ENCODE data around the gene SLC12A8.

Gene SLC12A8

DNA sequence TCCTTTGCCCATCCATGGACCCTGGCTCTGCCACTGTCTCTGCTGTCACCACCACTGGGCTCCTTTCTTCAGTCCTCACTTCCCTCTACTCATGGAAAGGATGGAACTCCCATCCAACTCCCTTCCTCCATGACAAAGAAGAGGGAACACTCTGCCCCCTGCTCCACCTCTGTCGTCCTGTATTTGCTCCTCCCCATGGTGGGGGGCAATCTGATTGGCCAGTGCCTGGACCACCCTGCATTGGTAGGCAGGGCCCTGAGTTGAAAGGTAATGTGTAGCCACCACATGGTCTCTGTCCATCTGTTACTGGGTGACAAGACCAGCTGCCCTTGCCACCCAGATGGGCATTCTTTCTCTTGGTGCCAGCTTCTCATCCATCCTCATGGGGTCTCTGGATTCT is 136.1 kb downstream of the SLC12A8 start:
- H3K9ac ChIP-seq (ENCODE audit: low read depth, low read length, poor library complexity, severe bottlenecking): no peak overlapping the region
- H2AFZ ChIP-seq (ENCODE audit: low read length): no peak overlapping the region
- H4K20me1 ChIP-seq (ENCODE audit: insufficient read depth, low read length, poor library complexity, severe bottlenecking): no peaks in the 10 kb centered on the region
- no peak for TF ChIP-seq CTCF (conservative IDR thresholded peaks at IDR 0.05; ENCODE audit: low read length)
- no peak for TF ChIP-seq EZH2phosphoT487 (IDR thresholded peaks at IDR 0.05; ENCODE audit: borderline replicate concordance)
- no peak overlapping the region for H3K4me2 ChIP-seq (ENCODE audit: low read depth, low read length, poor library complexity, severe bottlenecking)
- H3K4me1 ChIP-seq (ENCODE audit: insufficient read depth, low read length, poor library complexity, severe bottlenecking): peaks cover 6% of the 10 kb centered on the region
- no peak overlapping the region for H3K4me3 ChIP-seq (ENCODE audit: low read length, poor library complexity, severe bottlenecking)
- no peaks in the 10 kb centered on the region for H3F3A ChIP-seq (ENCODE audit: low read depth)
- H3K36me3 ChIP-seq (ENCODE audit: insufficient read depth, low read length): no peaks in the 10 kb centered on the region
- no peaks in the 10 kb centered on the region for H3K9me3 ChIP-seq (ENCODE audit: insufficient read depth, low read depth, low read length)
- no peaks in the 10 kb centered on the region for H3K27me3 ChIP-seq (ENCODE audit: insufficient read depth, low read length, poor library complexity, severe bottlenecking)
- no peaks in the 10 kb centered on the region for H3K9me2 ChIP-seq (replicated peaks; ENCODE audit: low read depth, low read length)
- H3K79me2 ChIP-seq (ENCODE audit: insufficient read depth, low read length): no peaks in the 10 kb centered on the region

DNA sequence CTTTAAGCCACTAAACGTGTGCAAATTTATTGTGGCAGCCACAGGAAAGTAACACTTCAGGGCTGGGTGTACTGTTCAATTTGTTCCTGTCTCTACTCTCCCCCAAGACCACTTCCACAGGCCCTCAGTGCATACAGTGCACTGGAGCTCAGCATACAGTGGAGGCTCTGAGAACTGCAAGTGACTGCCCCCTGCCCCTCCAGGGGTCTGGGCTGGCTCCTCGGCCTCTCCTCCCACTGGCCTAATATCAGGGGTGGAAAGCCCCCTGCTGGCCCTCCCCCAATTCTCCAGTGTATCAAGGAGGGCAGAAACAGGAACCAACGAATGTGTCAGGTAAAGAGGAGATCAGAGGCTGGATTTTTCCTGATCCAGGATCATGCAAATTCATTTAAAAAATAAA is 136.8 kb downstream of the SLC12A8 start:
- H2AFZ ChIP-seq (ENCODE audit: low read length): no peak overlapping the region
- H3K9ac ChIP-seq (ENCODE audit: low read depth, low read length, poor library complexity, severe bottlenecking): no peak overlapping the region
- no peaks in the 10 kb centered on the region for H3F3A ChIP-seq (ENCODE audit: low read depth)
- no peaks in the 10 kb centered on the region for H3K9me2 ChIP-seq (replicated peaks; ENCODE audit: low read depth, low read length)
- no peak overlapping the region for H3K4me3 ChIP-seq (ENCODE audit: low read length, poor library complexity, severe bottlenecking)
- H3K27me3 ChIP-seq (ENCODE audit: insufficient read depth, low read length, poor library complexity, severe bottlenecking): no peaks in the 10 kb centered on the region
- TF ChIP-seq CTCF (conservative IDR thresholded peaks at IDR 0.05; ENCODE audit: low read length) (0 out of 2 replicates have a peak, but pooled peaks have one; percentile 18), EZH2phosphoT487 (IDR thresholded peaks at IDR 0.05; ENCODE audit: borderline replicate concordance) (no peak)
- H4K20me1 ChIP-seq (ENCODE audit: insufficient read depth, low read length, poor library complexity, severe bottlenecking): no peaks in the 10 kb centered on the region
- no peaks in the 10 kb centered on the region for H3K79me2 ChIP-seq (ENCODE audit: insufficient read depth, low read length)
- no peaks in the 10 kb centered on the region for H3K36me3 ChIP-seq (ENCODE audit: insufficient read depth, low read length)
- H3K4me1 ChIP-seq (ENCODE audit: insufficient read depth, low read length, poor library complexity, severe bottlenecking): peaks cover 6% of the 10 kb centered on the region
- no peaks in the 10 kb centered on the region for H3K9me3 ChIP-seq (ENCODE audit: insufficient read depth, low read depth, low read length)
- no peak overlapping the region for H3K4me2 ChIP-seq (ENCODE audit: low read depth, low read length, poor library complexity, severe bottlenecking)

- Histone ChIP-seq H3K9ac (ENCODE audit: low read depth, low read length, poor library complexity, severe bottlenecking) (no peak overlapping the region), H3K4me3 (ENCODE audit: low read length, poor library complexity, severe bottlenecking) (no peak overlapping the region), H3K27me3 (ENCODE audit: insufficient read depth, low read length, poor library complexity, severe bottlenecking) (no peaks in the 10 kb centered on the region), H3F3A (ENCODE audit: low read depth) (no peaks in the 10 kb centered on the region), H4K20me1 (ENCODE audit: insufficient read depth, low read length, poor library complexity, severe bottlenecking) (no peaks in the 10 kb centered on the region), H3K36me3 (ENCODE audit: insufficient read depth, low read length) (no peaks in the 10 kb centered on the region), H3K4me1 (ENCODE audit: insufficient read depth, low read length, poor library complexity, severe bottlenecking) (peaks cover 16% of the 10 kb centered on the region), H3K9me2 (replicated peaks; ENCODE audit: low read depth, low read length) (no peaks in the 10 kb centered on the region), H3K4me2 (ENCODE audit: low read depth, low read length, poor library complexity, severe bottlenecking) (no peak overlapping the region), H3K79me2 (ENCODE audit: insufficient read depth, low read length) (no peaks in the 10 kb centered on the region), H2AFZ (ENCODE audit: low read length) (no peak overlapping the region), H3K9me3 (ENCODE audit: insufficient read depth, low read depth, low read length) (no peaks in the 10 kb centered on the region)
- no peak for TF ChIP-seq EZH2phosphoT487 (IDR thresholded peaks at IDR 0.05; ENCODE audit: borderline replicate concordance)
These were observed 139.1 kb downstream of the SLC12A8 start for GRCh38 chr3:125073390-125073905.

- no peak overlapping the region for H3K4me3 ChIP-seq (ENCODE audit: low read length, poor library complexity, severe bottlenecking)
- no peaks in the 10 kb centered on the region for H3K27me3 ChIP-seq (ENCODE audit: insufficient read depth, low read length, poor library complexity, severe bottlenecking)
- no peak overlapping the region for H3K9ac ChIP-seq (ENCODE audit: low read depth, low read length, poor library complexity, severe bottlenecking)
- no peaks in the 10 kb centered on the region for H4K20me1 ChIP-seq (ENCODE audit: insufficient read depth, low read length, poor library complexity, severe bottlenecking)
- H2AFZ ChIP-seq (ENCODE audit: low read length): 0 out of 2 replicates have a peak overlapping the region, but pooled peaks have one; percentile 17
- no peaks in the 10 kb centered on the region for H3K36me3 ChIP-seq (ENCODE audit: insufficient read depth, low read length)
- no peaks in the 10 kb centered on the region for H3K9me2 ChIP-seq (replicated peaks; ENCODE audit: low read depth, low read length)
- H3K79me2 ChIP-seq (ENCODE audit: insufficient read depth, low read length): no peaks in the 10 kb centered on the region
- H3K4me2 ChIP-seq (ENCODE audit: low read depth, low read length, poor library complexity, severe bottlenecking): no peak overlapping the region
- no peaks in the 10 kb centered on the region for H3F3A ChIP-seq (ENCODE audit: low read depth)
- no peak for TF ChIP-seq EZH2phosphoT487 (IDR thresholded peaks at IDR 0.05; ENCODE audit: borderline replicate concordance)
- TF ChIP-seq CTCF (conservative IDR thresholded peaks at IDR 0.05; ENCODE audit: low read length): no peak
- H3K4me1 ChIP-seq (ENCODE audit: insufficient read depth, low read length, poor library complexity, severe bottlenecking): peaks cover 13% of the 10 kb centered on the region
- H3K9me3 ChIP-seq (ENCODE audit: insufficient read depth, low read depth, low read length): no peaks in the 10 kb centered on the region
These were observed 139.7 kb downstream of the SLC12A8 start for GRCh38 chr3:125072749-125073389.

Data from Loucy (cell line).